Omental fat pad (tissue), 4 donors: Measurements from ENCODE around the gene USP31. TPM values are rescaled to one million over a fixed set of nuclear protein-coding genes. Genes with fewer than 3 reads are reported as not detected.

ENCODE experiments used
- ATAC-seq: fragments of 150-250 bp; one replicate; pipeline ENCODE4 v1.9.1; 2016; ENCODE audit warnings: mild to moderate bottlenecking, moderate library complexity; ENCODE audit not compliant: low FRiP score
- DNase-seq: peaks from one replicate; pipeline ENCODE4 v3.0.0-alpha.2; 2019; ENCODE audit warnings: low spot score
- CTCF ChIP-seq, 3 donors: fragments of 450-650 bp; IDR thresholded peaks; one replicate each; pipeline ENCODE4 v1.5.1; 2016 to 2017; ENCODE audit warnings: antibody characterized with exemption in 3 of 3, mild to moderate bottlenecking in 3 of 3, moderate library complexity in 2 of 3
- total RNA-seq, 4 donors: library from RNA; depleted of rRNA; stranded (reverse); fragments of >200 nt; gene quantifications; one replicate each; pipeline ENCODE4 v1.1.0, GENCODE V29; 2016

The USP31 gene
- total RNA-seq, 4 donors from 2014 or later, result 12.7 to 17.5 (median 15.9) TPM

- DNase-seq, result no peak
- no peak for ATAC-seq
- TF ChIP-seq CTCF (IDR thresholded peaks at IDR 0.05), result no peak
Measured at GRCh38 chr16:23143391-23143790, 5.9 kb downstream of the USP31 start.

GRCh38 chr16:23141959-23142740 is 7.1 kb downstream of the USP31 start:
- DNase-seq (no peak), ATAC-seq (no peak)
- no peak for TF ChIP-seq CTCF (IDR thresholded peaks at IDR 0.05)

- ATAC-seq, result no peak
- DNase-seq, result no peak
- no peak for TF ChIP-seq CTCF (IDR thresholded peaks at IDR 0.05)
Measured at GRCh38 chr16:23141500-23141899, 7.8 kb downstream of the USP31 start.

- ATAC-seq (no peak), DNase-seq (no peak)
- no peak for TF ChIP-seq CTCF (IDR thresholded peaks at IDR 0.05)
Measured at GRCh38 chr16:23141033-23141432, 8.2 kb downstream of the USP31 start.

GRCh38 chr16:23140107-23140506 is 9.1 kb downstream of the USP31 start:
- no peak for ATAC-seq
- TF ChIP-seq CTCF (IDR thresholded peaks at IDR 0.05), result no peak
- DNase-seq, result no peak

GRCh38 chr16:23137818-23138217 is 11.4 kb downstream of the USP31 start:
- TF ChIP-seq CTCF (IDR thresholded peaks at IDR 0.05), result no peak
- no peak for ATAC-seq
- DNase-seq, result no peak

GRCh38 chr16:23137256-23137655 is 12.0 kb downstream of the USP31 start:
- ATAC-seq (no peak), DNase-seq (no peak)
- TF ChIP-seq CTCF (IDR thresholded peaks at IDR 0.05), result no peak
